Activated CD8-positive, alpha-beta memory T cell treated with anti-CD3 and anti-CD28 coated beads, Interleukin-2, amount 50 U/mL, for 48 hours (primary cell): ENCODE measurements around the gene PDE9A.

ENCODE experiments used
- DNase-seq: peaks from one replicate; pipeline ENCODE4 v3.0.0-alpha.2; 2020

The PDE9A gene

GRCh38 chr21:42745511-42746239, 92.3 kb downstream of the PDE9A start:
- DNase-seq, result no peak

GRCh38 chr21:42746240-42746592, 92.8 kb downstream of the PDE9A start:
- DNase-seq, result no peak

- DNase-seq, result peak; percentile 64
These were observed 93.3 kb downstream of the PDE9A start for GRCh38 chr21:42746593-42747275.

GRCh38 chr21:42747276-42747701, 93.9 kb downstream of the PDE9A start:
- DNase-seq, result no peak

GRCh38 chr21:42747746-42748351, 94.4 kb downstream of the PDE9A start:
- DNase-seq, result no peak

- DNase-seq, result no peak
These were observed 95.3 kb downstream of the PDE9A start for GRCh38 chr21:42748620-42749176.

- no peak for DNase-seq
These were observed 97.5 kb downstream of the PDE9A start for GRCh38 chr21:42750737-42751530.

- DNase-seq, result no peak
These were observed 98.4 kb downstream of the PDE9A start for GRCh38 chr21:42751866-42752265.

GRCh38 chr21:42753804-42754203, 100.4 kb downstream of the PDE9A start:
- DNase-seq, result no peak

- no peak for DNase-seq
These were observed 101.0 kb downstream of the PDE9A start for GRCh38 chr21:42754270-42754933.

GRCh38 chr21:42755031-42755665, 101.7 kb downstream of the PDE9A start:
- no peak for DNase-seq

- no peak for DNase-seq
These were observed 102.6 kb downstream of the PDE9A start for GRCh38 chr21:42755766-42756579.

- no peak for DNase-seq
These were observed 103.3 kb downstream of the PDE9A start for GRCh38 chr21:42756580-42757250.

GRCh38 chr21:42757422-42757821, 104.0 kb downstream of the PDE9A start:
- no peak for DNase-seq

- no peak for DNase-seq
These were observed 104.6 kb downstream of the PDE9A start for GRCh38 chr21:42757826-42758655.

- DNase-seq, result no peak
These were observed 105.5 kb downstream of the PDE9A start for GRCh38 chr21:42758721-42759593.

- DNase-seq, result no peak
These were observed 106.1 kb downstream of the PDE9A start for GRCh38 chr21:42759594-42759927.

- DNase-seq, result no peak
These were observed 107.0 kb downstream of the PDE9A start for GRCh38 chr21:42760361-42760950.
